Esophagus squamous epithelium (tissue), 4 donors: Measurements from ENCODE around the gene GRIN1.

ENCODE experiments used
- CTCF ChIP-seq, 6 experiments: fragments of 450-650 bp in 4 of 6; fragments of 200-600 bp in 2 of 6; sonication (generic) in 2 of 6; IDR thresholded peaks; one replicate each; pipeline ENCODE4 v1.5.1; 2016 to 2019; ENCODE audit warnings: antibody characterized with exemption in 6 of 6, mild to moderate bottlenecking in 4 of 6, moderate library complexity in 4 of 6
- POLR2A ChIP-seq, 4 donors: fragments of 450-650 bp; IDR thresholded peaks; one replicate each; pipeline ENCODE4 v1.6.1; 2017; ENCODE audit warnings: antibody characterized with exemption in 4 of 4, mild to moderate bottlenecking in 4 of 4, moderate library complexity in 3 of 4

GRCh38 chr9:137145731-137146526 lies 7.0 kb downstream of the GRIN1 start:
- TF ChIP-seq CTCF (IDR thresholded peaks at IDR 0.05) (no peak), POLR2A (IDR thresholded peaks at IDR 0.05) (no peak)
